Erythroblast (primary cell): ENCODE measurements around the gene HNRNPLL.

Experiments
- GATA1 ChIP-seq: IDR thresholded peaks from 2 replicates; pipeline ENCODE4 v1.6.1; 2011; ENCODE audit warnings: low read depth, mild to moderate bottlenecking, control low read depth, low read length, moderate library complexity
- POLR2A ChIP-seq: IDR thresholded peaks from 2 replicates; pipeline ENCODE4 v1.6.1; 2011; ENCODE audit warnings: mild to moderate bottlenecking, low read length

- TF ChIP-seq POLR2A (no peak), GATA1 (no peak)
Observed at GRCh38 chr2:38535404-38535743, 67.4 kb downstream of the HNRNPLL start.
